Left lobe of liver (tissue), 2 donors: ENCODE data around the gene CCDC154. TPM values are rescaled to one million over a fixed set of nuclear protein-coding genes. Genes with fewer than 3 reads are reported as not detected.
"Not testable (repeated sequence)": the region's sequence is repeated elsewhere in the genome, so short reads cannot be mapped to it uniquely, and the experiment has no call there.

ENCODE experiments used
- ATAC-seq: fragments of 200-7000 bp; cut with Tn5 transposase; one replicate; pipeline ENCODE4 v1.9.1; 2020; ENCODE audit warnings: mild to moderate bottlenecking, moderate library complexity
- DNase-seq: peaks from one replicate; pipeline ENCODE4 v3.0.0-alpha.2; 2020; ENCODE audit warnings: low spot score
- total RNA-seq: library from RNA; stranded (reverse); gene quantifications from one replicate; pipeline ENCODE4 v1.2.1, GENCODE V29; 2021
- donor health status: DM: no; HTN: no; CAD: no; lungs with moderate emphysema.
- donor health status: DM: no; HTN: yes; CAD: no.

Gene CCDC154, protein sequence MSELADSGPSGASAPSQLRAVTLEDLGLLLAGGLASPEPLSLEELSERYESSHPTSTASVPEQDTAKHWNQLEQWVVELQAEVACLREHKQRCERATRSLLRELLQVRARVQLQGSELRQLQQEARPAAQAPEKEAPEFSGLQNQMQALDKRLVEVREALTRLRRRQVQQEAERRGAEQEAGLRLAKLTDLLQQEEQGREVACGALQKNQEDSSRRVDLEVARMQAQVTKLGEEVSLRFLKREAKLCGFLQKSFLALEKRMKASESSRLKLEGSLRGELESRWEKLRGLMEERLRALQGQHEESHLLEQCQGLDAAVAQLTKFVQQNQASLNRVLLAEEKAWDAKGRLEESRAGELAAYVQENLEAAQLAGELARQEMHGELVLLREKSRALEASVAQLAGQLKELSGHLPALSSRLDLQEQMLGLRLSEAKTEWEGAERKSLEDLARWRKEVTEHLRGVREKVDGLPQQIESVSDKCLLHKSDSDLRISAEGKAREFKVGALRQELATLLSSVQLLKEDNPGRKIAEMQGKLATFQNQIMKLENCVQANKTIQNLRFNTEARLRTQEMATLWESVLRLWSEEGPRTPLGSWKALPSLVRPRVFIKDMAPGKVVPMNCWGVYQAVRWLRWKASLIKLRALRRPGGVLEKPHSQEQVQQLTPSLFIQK
- 1.4 TPM for total RNA-seq

DNA sequence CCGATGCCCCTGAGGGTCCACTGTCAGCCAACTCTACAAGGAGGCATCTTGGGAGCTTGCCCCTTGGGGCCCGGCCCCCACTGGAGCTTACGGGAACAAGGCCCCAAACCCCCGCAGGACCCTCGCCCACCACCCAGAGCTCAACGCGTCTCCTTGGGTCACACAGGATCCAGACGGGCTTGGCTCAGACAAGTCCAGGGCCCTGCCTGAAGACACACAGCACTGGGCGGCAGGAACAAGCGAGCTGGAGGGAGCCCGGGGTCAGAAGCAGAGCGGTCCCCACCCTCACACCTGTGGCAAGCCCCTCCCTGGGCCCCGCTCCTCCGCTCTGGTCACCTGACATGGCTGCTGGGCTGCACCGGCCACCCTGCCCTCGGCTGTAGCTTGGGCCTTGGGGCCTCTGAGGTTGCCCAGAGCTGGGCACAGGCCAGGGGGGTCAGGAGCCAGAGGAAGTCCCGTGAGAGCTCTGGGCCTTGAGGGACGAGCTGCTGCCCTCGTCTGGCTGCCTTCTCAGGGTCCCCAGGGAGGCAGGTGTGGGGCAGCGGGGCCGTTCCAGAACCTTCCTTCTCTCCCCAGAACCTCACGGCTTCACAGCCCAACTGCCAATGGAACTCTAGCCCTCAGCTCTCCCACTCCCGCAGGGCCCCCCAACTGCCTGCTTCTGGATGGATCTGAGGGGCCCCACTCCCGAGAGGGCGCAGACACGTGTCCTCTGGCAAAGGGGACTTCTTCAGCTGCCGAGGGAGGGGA lies at the start of gene CCDC154:
CCDC154 (minus strand) TSS at position 577 of the 750 bp plus-strand sequence; CDS start at position 343, 234 bp downstream.
- DNase-seq (no peak), ATAC-seq (no peak)

DNA sequence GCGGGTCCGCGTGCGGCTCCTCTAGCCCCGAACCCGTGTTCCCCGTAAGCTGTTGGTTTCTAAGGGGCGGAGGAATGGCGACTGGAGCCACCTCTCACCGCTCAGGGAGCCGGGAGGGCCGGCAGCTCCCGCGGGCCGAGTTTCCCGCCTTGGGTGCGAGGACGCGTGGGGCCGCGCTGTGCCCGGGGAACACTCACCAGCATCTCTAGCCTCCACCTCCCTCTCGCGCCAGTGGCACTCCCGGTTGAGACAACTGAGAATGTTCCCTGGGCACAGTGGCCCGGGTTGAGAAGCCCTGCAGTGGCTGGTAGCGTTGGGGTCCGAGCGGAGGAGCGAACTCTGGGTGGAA lies 49.4 kb upstream of the CCDC154 start:
- ATAC-seq (peak; percentile 13), DNase-seq (no peak)

DNA sequence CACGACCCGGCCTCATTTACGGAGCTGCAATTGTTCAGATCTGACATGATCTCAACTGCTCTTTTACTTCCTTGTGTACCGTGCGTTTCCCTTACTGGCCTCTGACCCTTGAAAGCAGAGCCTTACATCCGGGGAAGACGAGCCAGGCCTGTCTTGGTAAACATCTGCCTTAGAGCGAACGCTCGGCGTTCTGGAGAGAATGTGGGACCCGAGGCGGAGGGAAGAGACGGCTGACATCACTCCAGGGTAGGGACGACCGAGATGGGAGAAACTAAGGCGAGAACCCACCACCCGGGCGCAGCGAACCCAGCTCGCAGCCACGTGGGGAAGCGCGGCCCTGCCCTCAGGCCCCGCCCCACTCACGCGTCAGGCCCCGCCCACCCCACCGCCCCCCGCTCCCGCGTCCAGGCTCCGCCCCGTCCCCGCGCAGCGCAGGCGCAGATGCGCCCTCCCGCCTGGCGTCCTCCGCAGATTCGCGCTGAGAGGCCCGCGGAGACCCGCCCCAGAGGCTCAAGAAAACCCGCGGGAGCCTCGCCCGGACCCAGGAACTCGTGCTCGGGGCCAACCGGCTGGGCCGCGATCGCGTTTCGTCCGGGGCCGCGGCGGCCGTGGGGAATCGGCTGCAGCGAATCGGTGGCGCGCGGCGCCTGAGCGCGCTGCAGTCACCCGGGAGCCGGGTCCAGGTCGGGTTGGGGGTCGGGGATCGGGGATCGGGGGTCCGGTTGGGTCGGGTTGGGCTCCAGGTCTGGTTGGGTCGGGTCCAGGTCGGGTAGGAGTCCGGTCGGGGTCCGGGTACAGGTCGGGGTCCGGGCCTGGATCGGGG lies 48.8 kb upstream of the CCDC154 start, which contains the start of gene TELO2:
TELO2 (plus strand) TSS at position 438 of the 823 bp plus-strand sequence. CDS start 922 bp downstream, outside the sequence.
- DNase-seq, result peak; percentile 84
- ATAC-seq, result peak; percentile 96

DNA sequence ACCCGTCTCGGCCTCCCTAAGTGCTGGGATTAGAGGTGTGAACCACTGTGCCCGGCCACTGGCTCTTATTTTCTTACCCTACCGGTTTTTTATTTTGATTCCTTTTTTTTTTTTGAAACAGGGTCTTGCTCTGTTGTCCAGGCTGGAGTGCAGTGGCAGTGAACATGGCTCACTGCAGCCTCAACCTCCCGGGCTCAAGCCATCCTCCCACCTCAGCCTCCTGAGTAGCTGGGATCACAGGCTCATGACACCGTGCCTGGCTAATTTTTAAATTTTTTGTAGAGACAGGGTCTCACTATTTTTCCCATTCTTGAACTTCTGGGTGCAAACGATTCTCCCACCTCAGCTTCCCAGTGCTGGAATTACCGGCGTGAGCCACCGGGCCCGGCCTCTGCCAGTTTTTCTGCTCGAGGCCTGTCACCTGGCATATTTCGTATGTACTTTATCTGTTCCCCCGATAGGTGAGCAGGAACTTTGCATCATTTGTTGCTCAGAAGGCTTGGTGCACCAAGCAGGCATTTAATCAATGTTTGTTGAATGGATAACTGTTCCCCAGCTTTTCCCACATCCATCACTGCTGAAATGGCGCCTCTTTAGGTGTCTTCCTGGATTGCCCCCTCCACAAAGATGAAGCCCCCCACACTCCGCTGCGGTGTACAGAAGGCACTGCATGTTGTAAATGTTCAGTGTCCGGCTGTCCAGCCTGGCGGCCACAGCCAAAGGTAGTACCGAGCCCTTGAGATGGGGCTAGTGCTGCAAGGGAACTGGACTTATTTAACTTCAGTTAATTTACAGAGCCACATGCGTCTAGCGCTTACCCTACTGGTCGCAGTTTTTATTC lies 47.9 kb upstream of the CCDC154 start:
- no peak for DNase-seq
- ATAC-seq, result no peak

DNA sequence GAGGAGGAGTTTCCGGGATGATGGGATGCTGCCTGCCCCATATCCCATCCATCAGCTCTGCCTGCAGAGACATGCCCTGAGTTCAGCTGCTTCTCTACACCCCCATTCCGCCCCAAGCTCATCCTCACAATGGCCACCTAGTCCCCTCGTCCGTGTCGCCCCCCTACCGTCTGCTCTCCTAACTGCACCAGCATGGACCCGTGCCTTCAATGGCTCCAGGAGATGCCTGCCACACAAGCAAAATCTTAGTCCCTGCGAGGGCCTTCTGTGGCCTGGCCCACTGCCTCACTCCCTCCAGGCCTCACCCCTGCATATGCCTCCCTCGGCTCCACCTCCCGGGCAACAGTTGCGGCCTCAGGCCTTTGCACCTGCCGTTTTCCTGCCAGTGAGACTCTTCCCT lies 47.0 kb upstream of the CCDC154 start:
- ATAC-seq, result no peak
- no peak for DNase-seq

DNA sequence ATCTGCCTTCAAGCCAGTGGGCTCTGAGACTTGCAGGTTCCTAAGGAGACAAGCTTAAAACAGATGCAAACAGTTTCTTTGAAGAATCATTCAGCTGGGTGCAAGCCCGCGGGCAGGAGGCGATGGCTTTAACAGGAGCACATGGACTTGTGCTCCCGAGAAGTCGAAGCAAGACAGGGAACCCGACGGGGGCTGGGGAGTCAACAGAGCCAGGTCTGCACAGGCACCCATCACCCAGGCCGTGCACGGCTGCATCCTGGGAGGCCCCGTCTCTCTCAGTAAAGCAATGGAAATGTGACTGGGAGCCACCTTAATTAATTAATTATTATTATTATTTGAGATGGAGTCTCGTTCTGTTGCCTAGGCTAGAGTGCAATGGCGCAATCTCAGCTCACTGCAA lies 44.7 kb upstream of the CCDC154 start:
- DNase-seq (no peak), ATAC-seq (no peak)

DNA sequence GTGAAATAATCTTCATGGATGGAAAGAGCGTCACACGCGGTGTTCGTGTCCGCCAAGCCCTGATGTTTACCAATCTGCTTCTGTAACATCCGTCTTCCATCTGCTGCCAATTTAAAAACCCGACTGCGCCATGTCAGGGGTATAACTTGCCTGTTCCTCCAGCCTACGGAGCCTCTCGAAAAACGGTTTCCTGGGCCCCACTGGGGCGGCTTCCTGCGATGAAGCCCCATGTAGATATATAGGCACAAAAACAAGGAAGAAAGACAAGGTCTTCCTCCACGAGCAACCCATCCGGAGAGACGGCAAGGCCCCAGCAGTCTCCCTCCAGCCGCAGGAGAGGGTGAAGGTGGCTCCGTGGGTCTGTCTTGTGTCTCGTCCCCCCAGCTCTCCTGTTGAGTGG lies 44.3 kb upstream of the CCDC154 start, which contains the start of gene PTX4:
PTX4 (minus strand) TSS at position 326 of the 400 bp plus-strand sequence; CDS start at position 291, 35 bp downstream.
- DNase-seq (no peak), ATAC-seq (no peak)

DNA sequence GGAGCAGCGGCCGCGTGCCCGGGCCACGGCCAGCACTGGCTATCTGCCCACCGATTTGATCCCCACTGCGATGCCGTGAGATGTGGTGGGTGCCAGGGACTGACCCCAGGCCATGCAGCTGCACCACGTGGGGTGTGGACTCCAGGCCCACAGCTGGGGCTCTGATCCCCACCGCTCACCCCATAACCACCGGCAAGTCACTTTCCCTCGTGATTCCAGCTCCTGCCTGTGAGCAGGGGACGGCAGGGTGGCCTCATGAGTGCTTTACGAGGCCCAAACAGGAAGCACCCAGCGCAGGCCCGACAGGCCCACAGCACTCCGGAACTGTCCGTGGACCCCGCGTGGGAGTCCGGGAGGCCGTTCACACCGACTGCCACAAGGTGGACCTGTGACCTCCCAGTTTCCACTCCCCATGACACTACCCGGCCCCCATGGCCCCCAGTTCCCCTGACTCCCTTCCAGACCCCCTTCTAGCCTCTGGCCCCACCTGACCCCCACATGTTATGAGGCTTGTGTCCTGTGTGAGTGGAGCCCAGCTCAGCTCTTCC lies 43.8 kb upstream of the CCDC154 start:
- DNase-seq (no peak), ATAC-seq (no peak)

DNA sequence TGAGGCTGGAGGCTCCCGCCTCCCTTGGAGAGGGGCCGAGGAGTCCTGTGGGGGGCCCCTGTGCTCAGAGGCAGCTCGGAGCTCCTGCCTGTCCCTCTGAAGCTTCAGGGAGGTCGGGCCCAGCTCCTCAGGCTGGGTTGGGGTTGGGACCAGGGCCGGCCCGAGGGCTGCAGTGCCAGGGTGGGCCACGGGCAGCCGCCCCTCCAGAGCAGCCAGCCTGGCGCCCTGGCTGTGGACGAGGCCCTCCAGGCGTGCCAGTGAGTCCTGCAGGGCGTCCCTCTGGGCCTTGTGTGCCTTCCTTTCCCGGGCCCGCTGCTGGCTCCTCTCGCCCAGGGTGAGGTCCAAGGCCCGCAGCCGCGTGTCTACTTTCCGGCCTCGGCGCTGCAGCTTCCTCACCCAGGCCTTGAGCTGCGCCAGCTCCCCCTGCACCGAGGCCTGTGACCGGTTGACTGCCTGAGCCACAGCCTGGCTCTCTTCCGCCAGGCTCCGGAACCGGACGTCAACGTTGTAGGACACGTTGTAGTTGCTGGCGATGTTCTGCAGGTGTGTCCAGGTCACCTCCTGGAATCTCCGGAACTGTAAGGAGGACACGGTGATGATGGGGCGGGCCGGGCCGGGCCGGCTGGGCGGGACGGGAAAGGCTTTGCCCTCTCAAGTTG lies 43.2 kb upstream of the CCDC154 start:
- DNase-seq (no peak), ATAC-seq (no peak)

DNA sequence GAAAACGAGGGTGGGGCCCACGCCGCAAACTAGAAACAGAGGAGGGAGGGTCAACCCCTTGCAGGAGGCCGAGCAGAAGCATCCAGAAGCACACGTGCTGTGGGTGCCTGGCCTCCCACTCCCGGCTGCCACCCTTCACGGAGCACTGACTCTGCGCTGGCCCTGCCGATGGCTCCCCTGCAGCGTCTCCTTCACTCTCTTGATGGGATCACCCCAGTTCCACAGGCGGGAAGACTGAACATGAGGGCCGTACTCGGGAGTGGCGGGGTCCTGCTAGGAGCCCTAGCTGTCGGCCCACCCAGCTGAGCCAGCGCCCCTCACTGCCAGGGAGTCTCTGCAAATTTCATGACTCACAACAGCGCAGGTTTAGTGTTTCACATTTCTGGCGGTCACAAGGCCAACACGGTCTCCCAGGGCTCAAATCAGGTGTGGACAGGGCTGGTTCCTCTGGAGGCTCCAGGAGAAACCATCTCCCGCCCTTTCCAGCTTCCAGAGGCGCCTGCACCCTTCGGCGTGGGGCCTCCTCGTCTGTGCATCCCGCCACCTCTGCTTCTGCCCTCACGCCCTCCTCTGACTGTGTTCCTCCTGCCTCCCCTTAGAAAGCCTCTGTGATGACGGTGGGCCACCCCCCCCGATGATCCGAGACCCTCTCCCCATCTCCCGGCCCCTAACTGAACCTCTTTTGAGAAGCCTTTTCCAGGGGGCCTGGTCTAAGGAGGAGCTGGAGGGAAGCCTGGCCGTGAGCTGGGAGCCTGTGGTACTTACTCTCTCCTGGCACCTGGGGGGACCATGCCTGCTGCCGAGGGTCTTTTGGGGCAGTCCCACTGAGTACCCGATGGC lies 42.4 kb upstream of the CCDC154 start:
- DNase-seq (no peak), ATAC-seq (no peak)

DNA sequence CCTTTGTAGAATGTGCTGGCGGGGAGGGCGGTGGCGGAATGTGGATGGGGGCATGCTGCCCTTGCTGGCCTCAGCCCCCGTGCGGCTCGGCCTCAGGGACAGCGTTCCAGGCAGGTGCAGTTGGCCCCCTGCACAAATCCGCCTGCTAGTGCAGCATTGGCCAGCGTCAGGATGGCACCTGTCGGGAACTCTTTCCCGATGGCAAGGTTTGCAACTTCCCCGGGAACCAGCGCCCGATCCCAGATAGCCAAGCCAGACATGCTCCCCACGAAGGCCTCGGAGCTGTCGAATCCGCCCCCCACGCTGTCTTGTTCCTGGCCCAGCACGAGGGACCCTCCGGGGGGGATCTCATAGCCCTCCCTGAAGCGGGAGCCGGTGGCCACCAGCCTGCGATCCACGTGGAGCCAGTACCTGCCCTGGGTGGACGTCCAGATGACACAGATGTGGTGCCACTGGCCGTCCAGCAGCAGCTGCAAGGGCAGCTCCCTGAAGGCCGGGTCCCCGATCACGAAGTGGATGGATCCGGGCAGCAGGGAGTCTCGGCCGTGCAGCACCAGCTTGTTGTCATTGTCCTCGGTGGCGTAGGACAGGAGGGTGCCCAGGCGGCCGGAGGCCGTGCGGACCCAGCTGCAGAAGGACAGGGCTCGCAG lies 41.6 kb upstream of the CCDC154 start:
- no peak for DNase-seq
- no peak for ATAC-seq

DNA sequence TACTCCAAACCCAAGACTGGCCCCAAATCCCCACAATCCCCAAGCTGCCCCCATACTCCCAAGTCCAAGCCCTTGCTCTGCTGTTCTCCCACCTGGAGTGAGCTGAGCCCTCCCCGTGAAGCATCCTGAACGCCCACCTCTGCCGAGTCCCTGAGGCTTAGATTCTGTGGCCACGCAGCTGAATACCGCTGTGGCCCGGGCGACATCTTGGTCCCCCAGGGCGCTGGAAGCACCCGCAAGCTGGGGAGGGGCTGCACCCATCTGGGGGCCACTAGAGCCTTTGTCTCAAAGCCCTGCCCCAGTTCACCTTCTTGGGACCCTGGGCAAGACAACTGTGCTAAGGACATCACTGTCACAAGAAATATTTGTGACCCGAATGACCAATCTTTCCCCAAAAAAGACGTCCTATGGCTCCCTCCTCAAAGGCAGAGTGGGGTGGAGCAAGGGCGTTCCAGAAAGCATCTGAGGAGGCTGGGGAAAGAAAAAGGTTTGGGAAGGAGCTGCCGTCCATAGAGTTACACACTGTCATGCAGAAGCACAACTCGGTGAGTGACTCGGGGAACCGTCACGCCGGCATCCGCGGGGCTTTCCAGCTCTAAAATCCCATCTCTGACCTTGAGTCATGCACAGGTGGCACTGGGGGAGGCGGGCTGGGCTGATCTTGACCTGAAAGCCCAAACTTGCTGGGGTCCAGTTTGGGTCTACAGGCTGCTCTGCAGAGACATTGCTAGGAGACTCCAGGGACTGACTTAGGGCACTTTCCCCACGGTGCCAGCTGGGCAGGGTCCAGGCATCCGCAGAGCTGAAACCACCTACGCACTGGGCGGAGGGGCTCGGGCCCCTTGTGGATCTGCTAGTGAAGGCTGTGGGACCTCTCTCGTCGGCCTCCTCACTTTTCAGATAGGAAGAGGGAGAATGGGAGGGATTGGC lies 37.8 kb upstream of the CCDC154 start:
- no peak for ATAC-seq
- DNase-seq, result no peak

DNA sequence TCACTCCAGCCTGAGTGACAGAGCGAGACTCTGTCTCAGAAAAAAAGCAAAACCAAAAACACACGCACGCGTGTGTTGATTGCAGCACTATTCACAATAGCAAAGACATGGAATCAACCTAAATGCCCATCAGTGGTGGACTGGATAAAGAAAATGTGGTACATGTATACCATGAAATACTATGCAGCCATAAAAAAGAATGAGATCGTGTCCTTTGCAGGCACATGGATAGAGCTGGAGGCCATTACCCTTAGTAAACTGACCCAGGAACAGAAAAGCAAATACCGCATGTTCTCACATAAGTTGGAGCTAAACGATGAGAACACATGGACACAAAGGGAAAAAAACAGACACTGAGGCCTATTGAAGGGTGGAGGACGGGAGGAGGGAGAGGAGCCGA lies 34.6 kb upstream of the CCDC154 start:
- ATAC-seq, result not testable (repeated sequence)

DNA sequence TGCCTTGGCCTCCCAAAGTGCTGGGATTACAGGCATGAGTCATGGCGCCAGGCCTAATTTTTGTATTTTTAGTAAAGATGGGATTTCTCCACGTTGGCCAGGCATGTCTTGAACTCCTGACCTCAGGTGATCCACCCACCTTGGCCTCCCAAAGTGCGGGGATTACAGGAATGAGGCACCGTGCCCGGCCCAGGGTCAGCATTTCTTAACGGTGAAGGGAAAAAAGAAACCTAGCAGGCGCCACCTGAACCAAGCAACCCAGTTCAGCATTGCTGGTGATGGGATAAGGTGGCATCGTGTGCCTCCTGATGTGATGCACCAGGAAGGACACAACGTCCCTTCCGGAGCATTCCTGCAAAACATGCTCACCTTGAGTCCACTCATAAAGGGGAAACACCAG lies 32.7 kb upstream of the CCDC154 start:
- no peak for ATAC-seq
- DNase-seq, result no peak

More for the DNA sequence above, 34.6 kb upstream of the CCDC154 start:
- not testable (repeated sequence) for DNase-seq

DNA sequence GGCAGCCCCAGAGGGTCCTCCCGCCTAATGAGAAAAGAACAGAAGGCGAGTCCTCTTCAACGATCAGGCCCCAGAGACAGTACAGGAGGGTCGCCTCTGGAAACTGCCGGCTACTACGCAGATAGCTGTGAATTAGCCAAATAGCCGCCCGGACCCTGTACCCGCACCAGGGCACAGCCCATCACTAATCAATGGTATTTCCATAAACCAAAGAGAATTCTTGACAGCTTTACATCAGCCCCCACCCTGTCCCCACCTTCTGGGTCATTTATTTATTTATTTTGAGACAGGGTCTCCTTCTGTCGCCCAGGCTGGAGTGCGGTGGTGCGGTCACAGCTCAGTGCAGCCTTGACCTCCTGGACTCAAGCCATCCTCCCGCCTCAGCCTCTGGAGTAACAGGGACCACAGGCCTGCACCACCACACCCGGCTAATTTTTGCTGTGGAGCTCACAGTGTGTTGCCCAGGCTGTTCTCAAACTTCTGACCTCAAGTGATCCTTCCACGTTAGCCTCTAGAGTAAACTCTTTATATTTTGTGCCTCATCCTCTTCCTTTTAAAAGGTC lies 31.3 kb upstream of the CCDC154 start:
- ATAC-seq, result no peak

More for the DNA sequence above, 31.3 kb upstream of the CCDC154 start:
- DNase-seq, result no peak
